ENCODE data around the gene CIZ1.

Gene CIZ1

DNA sequence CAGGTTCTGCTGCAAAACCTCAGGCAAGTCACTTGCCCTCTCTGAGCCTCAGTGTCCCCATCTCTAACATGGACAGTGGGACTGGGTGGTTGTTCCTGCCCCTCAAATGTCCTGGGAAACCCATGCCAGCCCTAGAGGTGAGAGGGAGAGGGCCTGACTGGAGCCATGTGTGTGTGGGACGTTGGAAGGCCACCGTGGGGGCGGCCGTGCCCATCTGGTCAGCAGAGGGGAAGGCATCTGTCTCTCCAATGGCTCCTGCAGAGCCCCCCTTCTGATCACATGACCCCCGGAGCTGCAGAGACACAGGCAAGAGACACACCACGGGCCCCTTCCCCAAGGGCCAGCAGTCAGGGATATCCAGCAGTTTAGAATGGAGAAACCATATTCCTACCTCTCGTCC lies 13.5 kb upstream of the CIZ1 start:
- TF ChIP-seq, protein P1, sequence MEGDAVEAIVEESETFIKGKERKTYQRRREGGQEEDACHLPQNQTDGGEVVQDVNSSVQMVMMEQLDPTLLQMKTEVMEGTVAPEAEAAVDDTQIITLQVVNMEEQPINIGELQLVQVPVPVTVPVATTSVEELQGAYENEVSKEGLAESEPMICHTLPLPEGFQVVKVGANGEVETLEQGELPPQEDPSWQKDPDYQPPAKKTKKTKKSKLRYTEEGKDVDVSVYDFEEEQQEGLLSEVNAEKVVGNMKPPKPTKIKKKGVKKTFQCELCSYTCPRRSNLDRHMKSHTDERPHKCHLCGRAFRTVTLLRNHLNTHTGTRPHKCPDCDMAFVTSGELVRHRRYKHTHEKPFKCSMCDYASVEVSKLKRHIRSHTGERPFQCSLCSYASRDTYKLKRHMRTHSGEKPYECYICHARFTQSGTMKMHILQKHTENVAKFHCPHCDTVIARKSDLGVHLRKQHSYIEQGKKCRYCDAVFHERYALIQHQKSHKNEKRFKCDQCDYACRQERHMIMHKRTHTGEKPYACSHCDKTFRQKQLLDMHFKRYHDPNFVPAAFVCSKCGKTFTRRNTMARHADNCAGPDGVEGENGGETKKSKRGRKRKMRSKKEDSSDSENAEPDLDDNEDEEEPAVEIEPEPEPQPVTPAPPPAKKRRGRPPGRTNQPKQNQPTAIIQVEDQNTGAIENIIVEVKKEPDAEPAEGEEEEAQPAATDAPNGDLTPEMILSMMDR (conservative IDR thresholded peaks at IDR 0.05; ENCODE audit: control insufficient read depth, insufficient read depth, low read depth, low read length) = no peak
- no peak for DNase-seq (ENCODE audit: low read depth)
- H3K4me3 ChIP-seq (ENCODE audit: control insufficient read depth, low read depth, low read length) = no peak overlapping the region

DNA sequence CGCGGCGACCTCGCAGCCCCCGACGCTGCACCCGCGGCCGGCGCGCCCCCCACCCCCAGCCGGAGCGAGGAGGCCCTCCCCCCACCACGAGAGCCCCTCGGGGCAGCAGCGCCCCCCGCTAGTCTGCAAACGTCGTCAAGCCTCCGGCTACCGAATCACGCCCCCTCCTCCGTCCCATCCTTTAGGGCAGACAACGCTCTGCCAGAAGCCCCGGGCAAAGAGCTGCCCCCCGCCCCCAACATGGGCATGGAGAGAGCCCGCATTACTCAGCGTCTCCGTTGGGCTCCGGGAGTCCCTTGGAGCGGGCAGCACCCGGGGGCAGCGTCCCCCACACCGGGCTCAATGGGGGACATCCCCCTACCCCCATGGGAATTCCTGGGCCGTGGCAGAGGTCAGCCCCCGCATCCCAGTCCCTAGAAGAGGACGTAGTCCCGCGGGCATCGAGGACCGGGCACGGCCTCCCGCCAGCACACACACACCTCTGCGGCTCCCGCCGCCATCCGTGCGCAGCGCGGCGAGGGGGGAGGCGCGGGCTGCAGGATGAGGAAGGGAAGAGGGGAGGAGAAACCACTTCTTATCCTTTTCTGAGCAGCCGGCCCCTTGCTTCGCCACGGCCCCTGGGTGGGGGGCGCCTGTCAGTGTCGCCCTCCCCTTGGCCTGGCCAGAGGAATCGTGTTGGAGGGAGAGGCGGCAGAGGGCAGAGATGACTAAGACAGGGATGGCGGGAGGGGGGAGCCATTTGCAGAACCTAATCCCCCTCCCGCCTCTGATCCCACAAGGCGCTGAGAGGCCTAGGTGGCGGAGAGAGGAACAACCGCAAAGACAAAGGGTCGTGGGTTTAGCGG lies 12.6 kb upstream of the CIZ1 start:
- TF ChIP-seq, protein P1 (conservative IDR thresholded peaks at IDR 0.05; ENCODE audit: control insufficient read depth, insufficient read depth, low read depth, low read length) = no peak
- peak overlapping the region; percentile 59 for H3K4me3 ChIP-seq (ENCODE audit: control insufficient read depth, low read depth, low read length)
- no peak for DNase-seq (ENCODE audit: low read depth)

DNA sequence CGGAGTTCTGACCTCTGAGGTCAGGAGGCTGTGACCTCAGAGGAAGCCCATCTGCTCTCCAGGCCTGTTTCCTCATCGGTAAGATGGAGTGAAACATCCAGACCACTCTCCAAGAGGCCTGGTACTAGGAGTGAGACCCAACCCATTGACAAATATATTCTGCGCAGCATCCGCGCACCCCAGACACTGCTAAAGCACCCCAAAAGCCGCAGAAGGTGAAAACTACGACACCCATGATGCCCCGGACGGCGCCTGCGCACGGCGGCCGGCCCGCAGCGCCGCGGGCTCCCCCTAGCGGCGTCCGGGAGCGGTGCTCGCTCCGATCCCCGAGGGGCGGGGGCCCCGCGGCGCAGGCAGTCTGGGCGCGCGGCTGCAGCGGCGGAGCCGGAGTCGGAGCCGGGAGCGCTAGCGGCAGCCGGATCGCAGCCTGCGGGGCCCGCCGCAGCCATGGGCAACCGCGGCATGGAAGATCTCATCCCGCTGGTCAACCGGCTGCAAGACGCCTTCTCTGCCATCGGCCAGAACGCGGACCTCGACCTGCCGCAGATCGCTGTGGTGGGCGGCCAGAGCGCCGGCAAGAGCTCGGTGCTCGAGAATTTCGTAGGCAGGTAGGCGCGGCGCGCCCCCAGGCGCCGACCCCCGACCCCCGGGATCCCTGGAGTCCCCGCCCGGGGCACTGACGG lies 11.8 kb upstream of the CIZ1 start, which contains the start of gene DNM1:
Gene DNM1 (plus strand): TSS at position 356 of the 683 bp plus-strand sequence. CDS start 92 bp downstream, at position 448.
- TF ChIP-seq, protein P1 (conservative IDR thresholded peaks at IDR 0.05; ENCODE audit: control insufficient read depth, insufficient read depth, low read depth, low read length) = no peak
- peak within 1 kb of the TSS; percentile 59 for H3K4me3 ChIP-seq (ENCODE audit: control insufficient read depth, low read depth, low read length)
- peak; percentile 40 for DNase-seq (ENCODE audit: low read depth)

DNA sequence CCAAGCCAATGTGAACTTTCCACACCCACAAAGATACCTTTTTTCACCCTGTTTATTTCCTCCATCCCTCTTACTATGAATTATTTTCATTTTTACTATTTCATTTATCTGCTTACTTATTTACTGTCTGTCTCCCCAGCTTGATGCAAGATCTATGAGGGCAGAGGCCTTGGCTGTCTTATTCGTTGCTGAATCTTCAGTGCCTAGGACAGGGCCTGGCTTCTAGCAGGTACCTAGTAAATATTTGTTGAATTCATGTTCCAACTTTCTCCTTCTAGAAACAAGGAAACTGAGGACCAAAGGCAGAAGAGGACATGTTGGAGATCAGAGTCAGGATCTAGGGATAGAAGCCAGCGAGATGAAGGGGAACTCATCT lies 11.3 kb upstream of the CIZ1 start:
- no peak for DNase-seq (ENCODE audit: low read depth)
- TF ChIP-seq, protein P1 (conservative IDR thresholded peaks at IDR 0.05; ENCODE audit: control insufficient read depth, insufficient read depth, low read depth, low read length) = no peak
- H3K4me3 ChIP-seq (ENCODE audit: control insufficient read depth, low read depth, low read length) = no peak overlapping the region

DNA sequence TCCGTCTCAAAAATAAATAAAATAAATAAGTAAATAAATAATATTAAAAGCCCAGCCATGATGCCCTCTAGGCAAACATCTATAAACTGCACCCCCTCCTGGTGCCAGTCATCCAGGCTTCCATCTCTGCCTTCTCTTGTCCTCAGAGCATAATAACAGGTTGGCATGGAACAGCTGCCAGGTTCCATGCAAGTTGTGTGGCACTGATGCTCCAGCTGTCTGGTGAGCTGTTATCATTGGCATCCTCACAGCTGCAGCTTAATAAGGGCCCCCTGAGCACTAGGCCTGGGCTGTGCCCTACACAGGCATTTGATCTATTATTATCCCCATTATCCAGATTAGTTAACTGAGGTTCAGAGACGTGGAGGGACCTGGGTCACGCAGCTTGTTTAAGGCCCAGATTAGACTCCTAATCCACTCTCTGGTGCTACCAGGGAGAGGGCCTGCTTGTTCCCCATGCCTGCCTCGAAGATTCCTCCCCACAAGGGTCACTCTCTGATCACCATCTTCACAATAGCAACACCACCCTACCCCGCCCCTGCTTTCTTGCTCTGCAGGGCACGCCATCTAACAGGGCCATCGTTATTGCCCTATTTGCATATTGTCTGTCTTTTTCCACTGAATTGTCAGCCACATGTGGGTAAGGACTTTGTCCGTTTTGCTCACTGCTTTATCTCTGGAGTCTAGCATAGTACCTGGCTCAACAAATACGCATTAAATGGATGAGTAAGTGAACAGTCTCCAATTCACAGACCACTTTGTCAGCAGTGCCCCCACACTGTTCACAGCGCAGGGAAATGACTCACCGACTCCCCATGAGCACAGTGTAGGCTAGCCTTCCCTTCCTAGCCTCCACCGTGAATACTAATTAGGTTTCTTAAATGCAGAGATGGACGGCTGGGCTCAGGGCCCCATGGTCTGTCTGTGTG lies 10.3 kb upstream of the CIZ1 start:
- peak; percentile 77 for DNase-seq (ENCODE audit: low read depth)
- TF ChIP-seq, protein P1 (conservative IDR thresholded peaks at IDR 0.05; ENCODE audit: control insufficient read depth, insufficient read depth, low read depth, low read length) = no peak
- no peak overlapping the region for H3K4me3 ChIP-seq (ENCODE audit: control insufficient read depth, low read depth, low read length)

DNA sequence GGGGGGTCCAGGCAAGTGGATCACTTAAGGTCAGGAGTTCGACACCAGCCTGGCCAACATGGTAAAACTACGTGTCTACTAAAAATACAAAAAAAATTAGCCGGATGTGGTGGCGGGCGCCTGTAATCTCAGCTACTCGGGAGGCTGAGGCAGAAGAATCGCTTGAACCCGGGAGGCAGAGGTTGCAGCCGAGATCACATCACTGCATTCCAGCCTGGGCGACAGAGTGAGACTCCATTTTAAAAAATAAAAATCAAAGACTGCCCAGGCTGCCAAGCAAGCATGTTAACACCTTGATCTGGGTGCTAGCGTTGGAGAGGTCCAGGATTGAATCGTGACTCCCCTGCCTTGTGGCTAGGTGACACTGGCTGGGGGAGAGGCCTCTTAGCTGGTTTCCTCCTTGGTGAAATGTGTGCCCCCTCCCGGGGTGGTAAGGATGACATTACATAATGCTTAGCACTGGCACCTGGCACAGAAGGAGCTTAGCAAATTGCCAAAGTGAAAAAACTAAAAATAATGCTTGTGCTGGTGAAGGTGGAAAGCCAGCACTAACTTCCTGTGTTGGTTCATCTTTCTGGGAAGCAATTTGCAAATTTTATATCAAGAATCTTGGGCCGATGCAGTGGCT lies 2.2 kb upstream of the CIZ1 start:
- no peak overlapping the region for H3K4me3 ChIP-seq (ENCODE audit: control insufficient read depth, low read depth, low read length)
- DNase-seq (ENCODE audit: low read depth) = no peak
- TF ChIP-seq, protein P1 (conservative IDR thresholded peaks at IDR 0.05; ENCODE audit: control insufficient read depth, insufficient read depth, low read depth, low read length) = no peak
